HG03045 (cell line): Measurements from ENCODE around the gene CYP39A1.

ENCODE experiments used
- ATAC-seq: cut with Tn5 transposase; IDR thresholded peaks from one replicate; pipeline ENCODE4 v1.9.1; 2021; ENCODE audit warnings: mild to moderate bottlenecking, moderate library complexity; ENCODE audit not compliant: unreplicated experiment

The CYP39A1 gene, protein sequence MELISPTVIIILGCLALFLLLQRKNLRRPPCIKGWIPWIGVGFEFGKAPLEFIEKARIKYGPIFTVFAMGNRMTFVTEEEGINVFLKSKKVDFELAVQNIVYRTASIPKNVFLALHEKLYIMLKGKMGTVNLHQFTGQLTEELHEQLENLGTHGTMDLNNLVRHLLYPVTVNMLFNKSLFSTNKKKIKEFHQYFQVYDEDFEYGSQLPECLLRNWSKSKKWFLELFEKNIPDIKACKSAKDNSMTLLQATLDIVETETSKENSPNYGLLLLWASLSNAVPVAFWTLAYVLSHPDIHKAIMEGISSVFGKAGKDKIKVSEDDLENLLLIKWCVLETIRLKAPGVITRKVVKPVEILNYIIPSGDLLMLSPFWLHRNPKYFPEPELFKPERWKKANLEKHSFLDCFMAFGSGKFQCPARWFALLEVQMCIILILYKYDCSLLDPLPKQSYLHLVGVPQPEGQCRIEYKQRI

DNA sequence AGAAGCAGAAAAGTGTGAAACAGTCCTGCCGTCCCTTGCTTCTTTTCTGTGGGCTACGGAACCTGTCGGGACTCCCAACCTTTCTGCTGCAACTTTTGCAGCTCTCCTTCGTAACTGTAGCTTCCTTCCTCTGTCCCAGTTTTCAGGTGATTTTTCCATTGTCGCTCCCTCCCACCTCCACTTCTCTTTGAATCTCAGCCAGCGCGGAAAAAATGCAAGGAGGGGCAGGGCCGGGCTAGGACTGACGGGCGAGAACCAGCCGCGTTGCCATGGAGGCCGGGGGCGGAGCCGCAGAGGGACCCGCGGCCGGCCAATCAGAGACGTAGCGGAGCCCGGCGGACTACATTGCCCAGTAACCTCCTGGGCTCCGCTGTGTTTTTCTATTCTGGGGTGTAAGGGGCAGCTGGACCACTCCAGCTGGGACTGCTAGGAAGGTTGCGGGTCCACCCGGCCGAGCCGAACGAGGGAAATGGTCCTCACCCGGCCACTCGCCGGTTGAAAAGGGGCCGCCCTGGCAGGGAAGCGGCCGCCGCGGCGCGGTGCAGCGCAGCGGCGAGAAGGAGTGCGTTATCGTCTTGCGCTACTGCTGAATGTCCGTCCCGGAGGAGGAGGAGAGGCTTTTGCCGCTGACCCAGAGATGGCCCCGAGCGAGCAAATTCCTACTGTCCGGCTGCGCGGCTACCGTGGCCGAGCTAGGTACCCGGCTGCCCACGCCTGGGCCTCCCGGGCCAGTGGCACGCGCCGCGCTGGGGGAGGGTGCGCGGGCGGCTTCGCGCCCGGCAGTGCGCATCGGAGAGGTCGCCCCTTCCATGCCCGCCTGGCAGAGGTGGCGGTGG, at the start of gene CYP39A1, which contains the start of gene SLC25A27:
Gene CYP39A1, minus strand, starts transcription at position 216 of the 836 bp plus-strand sequence. CDS start 236 bp downstream, outside the sequence.
Gene SLC25A27, plus strand, starts transcription at position 373 of the 836 bp plus-strand sequence. Its CDS starts 218 bp downstream, at position 591.
- peak; percentile 100 for ATAC-seq

DNA sequence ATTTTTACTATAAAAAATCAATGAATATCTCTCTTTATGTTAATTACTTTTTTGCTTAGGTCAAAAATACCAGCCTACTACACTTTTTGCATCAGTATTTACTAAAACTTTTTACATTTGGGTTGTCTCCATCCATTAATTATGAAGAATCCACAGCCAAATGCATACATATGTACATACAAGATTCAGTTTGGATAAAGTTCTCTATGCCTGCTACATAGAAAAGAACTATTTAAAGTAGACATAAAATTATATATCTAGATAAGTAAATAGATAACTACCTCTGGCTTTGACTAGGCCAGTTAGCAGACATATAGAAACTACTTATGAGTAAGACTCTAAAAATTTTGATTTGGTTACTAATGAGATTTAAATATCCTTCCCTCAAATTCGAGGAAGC, 47.4 kb upstream of the CYP39A1 start:
- no peak for ATAC-seq

DNA sequence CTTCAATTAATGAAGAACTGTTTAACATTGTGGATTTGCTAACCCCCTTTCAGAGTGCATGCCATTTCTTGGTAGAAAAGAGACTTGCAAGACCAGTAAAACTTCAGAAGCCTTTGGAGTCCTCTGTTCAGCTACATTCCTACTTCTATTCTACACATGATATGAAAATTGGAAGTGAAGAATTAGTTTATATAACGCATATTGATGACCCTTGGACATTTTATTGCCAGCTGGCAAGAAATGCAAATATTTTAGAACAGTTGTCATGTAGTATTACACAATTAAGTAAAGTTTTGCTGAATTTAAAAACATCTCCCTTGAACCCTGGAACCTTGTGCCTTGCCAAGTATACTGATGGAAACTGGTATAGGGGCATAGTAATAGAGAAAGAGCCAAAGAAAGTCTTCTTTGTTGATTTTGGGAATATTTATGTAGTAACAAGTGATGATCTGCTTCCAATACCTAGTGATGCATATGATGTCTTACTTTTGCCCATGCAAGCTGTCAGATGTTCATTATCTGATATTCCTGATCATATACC, 38.4 kb upstream of the CYP39A1 start:
- ATAC-seq = no peak

DNA sequence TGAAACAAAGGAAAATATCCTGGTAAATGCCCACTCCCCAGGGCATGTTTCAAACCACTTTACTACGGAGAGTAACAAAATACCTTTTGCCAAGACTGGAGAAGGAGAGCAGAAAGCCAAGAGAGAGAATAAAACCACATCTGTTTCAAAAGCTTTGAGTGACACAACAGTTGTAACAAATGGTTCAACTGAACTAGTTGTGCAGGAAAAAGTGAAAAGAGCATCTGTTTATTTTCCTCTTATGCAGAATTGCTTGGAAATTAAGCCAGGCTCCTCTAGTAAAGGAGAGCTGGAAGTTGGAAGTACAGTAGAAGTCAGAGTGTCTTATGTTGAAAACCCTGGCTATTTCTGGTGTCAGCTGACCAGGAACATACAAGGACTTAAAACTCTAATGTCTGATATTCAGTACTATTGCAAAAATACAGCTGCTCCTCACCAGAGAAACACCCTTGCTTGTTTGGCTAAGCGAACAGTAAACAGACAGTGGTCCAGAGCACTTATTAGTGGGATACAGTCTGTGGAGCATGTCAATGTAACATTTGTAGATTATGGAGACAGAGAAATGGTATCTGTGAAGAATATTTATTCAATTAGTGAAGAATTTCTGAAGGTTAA, 37.6 kb upstream of the CYP39A1 start:
- ATAC-seq = no peak

DNA sequence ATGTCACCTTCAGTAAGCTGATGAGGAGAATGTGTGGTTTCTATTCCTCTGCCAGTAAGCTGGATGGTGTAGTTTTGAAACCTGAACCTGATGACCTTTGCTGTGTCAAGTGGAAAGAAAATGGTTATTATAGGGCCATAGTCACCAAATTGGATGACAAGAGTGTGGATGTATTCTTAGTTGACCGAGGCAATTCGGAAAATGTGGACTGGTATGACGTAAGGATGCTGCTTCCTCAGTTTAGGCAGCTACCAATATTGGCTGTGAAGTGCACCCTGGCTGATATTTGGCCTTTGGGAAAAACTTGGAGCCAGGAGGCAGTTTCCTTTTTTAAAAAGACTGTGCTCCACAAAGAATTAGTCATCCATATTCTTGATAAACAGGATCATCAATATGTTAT, 37.0 kb upstream of the CYP39A1 start:
- no peak for ATAC-seq

DNA sequence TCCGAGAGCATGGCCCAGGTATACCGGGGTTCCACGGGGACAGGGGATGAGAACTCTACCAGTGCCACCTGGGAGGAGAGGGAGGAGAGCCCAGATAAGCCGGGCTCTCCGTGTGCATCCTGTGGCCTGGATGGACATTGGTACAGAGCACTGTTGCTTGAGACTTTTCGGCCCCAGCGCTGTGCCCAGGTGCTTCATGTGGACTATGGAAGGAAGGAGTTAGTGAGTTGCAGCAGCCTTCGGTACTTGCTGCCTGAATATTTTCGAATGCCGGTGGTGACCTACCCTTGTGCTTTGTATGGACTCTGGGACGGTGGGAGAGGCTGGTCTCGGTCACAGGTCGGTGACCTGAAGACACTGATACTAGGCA, 36.3 kb upstream of the CYP39A1 start:
- no peak for ATAC-seq

DNA sequence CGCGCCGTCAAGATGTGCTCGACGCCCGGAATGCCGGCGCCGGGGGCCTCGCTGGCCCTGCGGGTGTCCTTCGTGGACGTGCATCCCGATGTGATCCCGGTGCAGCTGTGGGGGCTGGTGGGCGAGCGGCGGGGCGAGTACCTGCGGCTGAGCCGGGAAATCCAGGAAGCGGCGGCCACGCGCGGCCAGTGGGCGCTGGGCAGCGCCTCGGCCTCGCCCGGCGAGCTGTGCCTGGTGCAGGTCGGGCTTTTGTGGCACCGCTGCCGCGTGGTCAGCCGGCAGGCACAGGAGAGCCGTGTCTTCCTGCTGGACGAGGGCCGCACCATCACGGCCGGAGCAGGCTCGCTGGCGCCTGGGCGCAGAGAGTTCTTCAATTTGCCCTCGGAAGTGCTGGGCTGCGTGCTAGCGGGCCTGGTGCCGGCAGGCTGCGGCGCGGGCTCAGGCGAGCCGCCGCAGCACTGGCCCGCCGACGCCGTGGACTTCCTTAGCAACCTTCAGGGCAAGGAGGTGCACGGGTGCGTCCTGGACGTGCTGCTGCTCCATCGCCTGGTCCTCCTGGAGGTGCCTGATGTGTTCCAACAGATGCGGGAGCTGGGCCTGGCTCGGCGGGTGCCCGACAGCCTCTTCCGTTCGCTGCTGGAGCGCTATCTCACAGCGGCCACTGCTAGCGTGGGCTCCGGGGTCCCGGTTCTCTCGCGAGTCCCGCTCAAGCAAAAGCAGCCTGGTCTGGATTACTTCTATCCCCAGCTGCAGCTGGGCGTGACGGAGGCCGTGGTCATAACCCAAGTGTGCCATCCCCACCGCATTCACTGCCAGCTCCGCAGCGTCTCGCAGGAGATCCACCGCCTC, 35.7 kb upstream of the CYP39A1 start:
- no peak for ATAC-seq

DNA sequence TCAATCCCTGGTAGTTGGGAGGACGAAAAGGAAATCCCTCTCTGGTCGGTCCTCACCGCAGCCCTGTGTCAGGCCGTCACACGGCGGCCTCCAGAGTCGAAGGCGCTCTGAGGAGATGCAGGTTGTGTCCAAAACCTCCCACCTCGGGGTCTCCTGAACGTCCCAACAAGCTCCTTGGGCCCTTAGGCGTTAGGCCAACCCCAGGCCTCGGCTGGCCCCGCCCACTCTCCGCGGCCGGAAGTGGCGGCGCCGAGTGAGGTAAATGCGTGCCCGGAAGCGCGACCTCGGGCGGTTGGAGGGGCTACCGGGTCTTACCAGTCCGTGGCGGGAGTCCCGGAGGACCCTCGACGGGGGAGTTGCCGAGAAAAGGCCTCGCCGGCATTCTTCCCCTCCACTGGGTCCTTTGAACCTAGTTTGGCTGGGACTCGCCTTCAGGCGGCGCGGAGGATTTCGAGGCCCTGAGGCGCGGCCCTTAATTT, 35.0 kb upstream of the CYP39A1 start, which contains the start of gene TDRD6:
Gene TDRD6, plus strand, starts transcription at position 267 of the 479 bp plus-strand sequence. CDS start 244 bp downstream, outside the sequence.
- no peak for ATAC-seq

DNA sequence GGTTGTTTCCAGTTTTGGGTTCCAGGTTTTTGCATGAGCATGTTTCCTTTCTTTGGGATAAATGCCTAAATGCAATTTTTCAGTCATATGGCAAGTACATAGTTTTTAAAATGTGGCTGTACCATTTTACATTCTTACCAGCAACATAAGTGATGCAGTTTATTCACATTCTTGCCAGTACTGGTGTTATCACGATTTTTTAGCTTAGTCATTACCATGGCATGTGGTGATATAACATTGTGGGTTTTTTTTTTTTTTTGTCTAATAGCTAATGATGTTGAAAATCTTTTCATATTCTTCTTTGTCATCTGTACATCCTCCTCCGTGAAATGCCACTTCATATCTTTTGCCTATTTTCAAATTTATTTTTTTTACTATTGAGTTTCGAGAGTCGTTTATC, 32.2 kb upstream of the CYP39A1 start:
- no peak for ATAC-seq

DNA sequence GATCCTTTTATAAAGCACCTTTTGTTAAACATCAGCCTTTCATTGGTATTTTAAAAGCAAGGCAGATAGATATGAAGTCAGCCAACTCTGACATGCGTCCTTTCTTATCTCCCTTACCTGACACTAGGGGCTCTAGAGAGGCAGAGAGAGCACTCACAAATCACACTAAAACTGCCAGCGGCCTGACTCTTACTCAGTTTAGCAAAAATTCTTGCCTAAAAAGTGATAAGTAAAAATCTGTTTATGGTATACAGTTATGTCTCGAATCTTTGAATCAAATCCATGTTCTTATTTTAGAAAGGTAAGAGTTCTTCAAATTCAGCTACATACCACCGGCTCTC, 24.7 kb upstream of the CYP39A1 start:
- ATAC-seq = no peak

DNA sequence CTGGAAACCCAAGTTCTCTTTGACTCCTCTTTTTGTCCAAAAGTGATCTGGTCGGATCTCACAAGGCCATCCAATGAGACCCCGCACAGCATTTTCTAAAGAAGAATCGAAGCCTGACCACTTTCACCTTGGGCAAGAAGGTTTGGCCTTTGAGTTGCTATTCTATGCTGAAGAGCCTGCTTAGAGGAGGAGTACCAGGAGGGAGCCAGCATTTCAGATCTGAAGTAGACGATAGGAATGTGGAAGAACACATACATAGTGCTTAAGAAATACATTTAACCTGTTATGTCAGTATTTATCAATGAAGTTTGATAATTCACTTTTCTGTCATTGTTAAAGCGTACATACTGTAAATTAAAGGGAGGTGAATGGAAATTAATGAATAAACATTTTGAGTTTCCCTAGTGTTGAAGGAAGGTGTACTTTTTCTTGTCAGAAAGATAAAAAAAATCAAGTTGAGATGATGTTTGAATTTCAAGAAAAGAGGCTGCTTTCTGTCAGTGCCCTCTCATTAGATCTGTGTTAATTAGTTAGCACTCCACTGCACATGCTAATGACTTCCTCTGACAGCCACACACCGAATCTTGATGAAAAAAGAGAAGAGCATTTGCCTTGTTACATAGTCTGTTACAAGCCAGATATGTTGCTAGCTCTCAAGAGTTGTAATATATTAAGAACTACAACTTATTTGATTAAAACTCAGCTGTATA, 24.1 kb upstream of the CYP39A1 start:
- ATAC-seq = no peak

DNA sequence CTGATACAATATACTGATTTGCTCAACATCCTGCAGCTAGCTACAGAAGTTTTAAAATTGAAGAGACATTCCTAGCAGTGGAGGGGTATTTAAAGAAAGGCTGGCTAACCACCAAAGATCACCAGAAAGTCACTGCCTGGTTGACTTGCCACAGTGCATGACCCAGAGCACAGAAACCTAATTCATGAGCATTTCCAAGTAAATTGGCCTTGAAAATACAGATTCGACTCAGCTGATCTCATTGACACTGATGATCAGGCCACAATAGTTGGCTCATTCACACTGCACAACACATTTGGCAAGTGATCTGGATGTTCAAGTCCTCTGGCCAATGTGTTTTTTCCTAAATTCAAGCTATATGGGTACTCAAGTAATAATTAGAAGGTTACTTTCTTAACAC, 21.8 kb upstream of the CYP39A1 start:
- no peak for ATAC-seq

DNA sequence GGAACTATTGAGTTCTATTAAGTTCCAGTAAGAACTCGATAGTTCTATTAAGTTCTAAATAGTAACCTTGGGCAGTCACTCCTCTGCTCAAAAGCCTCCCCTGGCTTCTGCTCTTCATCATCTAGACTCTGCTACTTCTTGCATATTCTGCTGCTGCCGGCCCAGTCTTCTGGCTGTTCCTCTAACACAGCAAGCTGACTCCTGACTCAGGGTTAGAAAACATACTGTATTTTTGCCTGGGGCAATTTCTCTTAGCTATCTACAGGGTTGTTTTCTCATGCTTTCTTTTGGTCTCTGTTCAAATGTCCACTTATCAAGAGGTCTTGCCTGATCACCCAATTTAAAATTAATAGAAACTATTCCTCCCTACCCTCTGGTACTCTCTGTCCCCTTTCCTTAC, 14.8 kb upstream of the CYP39A1 start:
- no peak for ATAC-seq

DNA sequence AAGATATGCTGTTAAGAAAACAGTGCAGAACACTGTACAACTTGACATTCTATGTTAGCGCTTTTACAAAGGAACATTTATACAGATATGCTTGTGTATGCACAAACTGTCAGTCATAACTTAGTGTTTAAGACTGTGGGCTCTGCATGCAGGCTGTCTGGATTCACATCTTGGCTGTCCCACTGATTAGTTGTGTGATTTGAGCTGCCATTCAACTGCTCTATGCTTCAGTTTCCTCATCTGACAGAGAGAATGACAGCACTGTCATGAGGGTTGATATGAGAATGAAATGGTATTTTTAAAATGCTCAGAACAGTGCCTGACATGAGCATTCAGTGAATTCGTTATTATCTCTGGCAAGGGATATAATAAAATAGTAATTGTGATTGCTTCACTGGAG, 8.9 kb upstream of the CYP39A1 start:
- no peak for ATAC-seq

DNA sequence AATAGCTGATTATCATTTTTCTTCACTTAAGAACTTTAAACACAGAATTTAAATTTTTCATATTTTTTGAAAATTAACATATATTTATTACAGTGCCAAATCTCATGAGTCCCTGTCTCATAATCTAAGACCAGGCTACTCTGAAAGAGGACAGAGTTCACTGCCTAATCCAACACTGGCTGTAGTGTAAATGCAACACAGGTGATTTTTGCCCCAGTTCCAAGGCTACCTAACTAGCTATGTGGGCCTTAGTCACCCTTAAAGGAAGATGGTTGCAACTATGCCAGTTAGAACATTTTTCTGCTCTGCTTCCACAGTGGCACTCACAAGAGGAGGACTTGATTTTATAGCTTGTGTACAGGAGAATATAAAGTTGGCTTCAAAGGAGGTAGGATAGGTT, 5.0 kb upstream of the CYP39A1 start:
- ATAC-seq = no peak

DNA sequence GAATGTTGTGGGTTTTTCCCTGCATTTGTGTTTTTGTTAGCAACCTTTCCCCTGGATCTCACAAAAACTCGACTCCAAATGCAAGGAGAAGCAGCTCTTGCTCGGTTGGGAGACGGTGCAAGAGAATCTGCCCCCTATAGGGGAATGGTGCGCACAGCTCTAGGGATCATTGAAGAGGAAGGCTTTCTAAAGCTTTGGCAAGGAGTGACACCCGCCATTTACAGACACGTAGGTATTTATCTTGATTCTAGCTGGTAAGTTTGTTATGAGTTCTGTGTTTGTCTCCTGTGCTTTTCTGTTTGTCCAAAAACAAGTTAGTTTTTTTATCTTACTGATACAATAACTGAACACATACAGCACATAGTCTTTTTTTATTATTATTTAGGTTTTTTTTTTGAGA, 3.2 kb upstream of the CYP39A1 start:
- ATAC-seq = no peak

DNA sequence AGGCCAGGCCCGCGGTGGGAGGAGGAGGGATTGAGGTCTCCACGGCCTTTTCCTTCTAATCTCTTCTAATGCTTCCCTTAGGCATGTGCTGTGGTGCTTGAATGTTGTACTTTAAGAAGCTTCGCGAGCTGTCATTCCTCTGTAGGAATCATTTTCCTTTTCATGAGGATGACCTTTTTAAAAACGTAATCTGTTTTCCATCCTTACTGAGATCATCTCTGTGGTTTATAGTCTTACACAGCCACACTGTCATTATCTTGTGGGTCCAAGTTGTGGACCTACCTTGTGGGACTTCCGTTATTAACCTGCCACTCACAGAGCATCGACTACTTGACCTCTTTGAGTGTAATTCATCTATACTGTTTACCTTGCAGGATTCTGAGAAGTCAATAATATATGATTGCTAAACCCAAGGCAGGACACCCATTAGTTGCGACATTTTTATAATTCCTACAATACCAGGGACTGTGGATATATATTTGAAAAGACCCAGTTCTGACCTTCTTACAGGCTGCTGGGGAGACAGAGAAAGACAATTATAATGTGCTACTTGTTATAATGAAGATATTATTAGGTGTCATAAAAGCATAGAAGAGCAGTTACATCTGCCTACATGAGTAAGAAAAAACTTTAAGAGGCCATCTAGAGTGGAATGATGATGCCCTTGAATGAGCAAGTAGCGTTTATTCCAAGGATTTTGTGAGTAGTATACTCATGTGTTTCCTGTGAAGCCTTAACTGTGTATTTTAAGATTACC, 999 bp upstream of the CYP39A1 start:
- no peak for ATAC-seq

DNA sequence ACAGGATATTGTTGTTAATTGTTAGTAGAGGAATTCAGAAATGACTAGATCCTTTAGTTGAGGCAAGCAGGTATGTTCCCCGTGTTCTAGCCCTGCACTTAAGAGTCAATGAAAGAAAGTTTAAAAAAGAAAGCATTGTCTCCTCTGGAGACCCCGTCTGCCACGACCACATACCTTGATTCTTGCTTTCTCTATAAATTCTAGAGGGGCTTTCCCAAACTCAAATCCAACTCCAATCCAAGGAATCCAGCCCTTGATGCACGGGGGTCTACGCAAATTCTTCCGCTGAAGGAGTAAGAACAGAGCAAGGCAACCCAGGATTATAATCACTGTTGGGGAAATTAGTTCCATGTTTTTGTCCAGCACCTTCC, 401 bp downstream of the CYP39A1 start:
- ATAC-seq = no peak

DNA sequence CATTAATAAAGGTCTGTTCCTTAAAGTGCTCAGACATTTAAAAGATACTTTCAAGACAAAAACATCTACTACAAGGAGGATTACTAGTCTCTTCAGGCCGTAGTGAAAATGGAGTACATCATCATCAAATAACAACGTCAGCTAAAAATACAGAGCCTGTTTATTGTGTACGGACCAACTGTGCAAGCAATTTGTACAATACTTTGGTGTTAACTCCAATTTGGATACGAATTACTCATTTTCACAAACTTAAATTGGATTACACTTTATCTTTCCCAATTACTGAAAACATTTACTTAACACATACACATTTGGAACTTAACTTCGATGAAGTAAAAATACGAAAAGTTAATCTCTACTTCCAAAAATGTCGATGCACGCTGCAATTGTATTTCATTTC, 802 bp downstream of the CYP39A1 start:
- no peak for ATAC-seq
